ENCODE measurements around the gene DUSP12.
"Not testable (repeated sequence)": the region's sequence is repeated elsewhere in the genome, so short reads cannot be mapped to it uniquely, and the experiment has no call there.

DUSP12 gene

DNA sequence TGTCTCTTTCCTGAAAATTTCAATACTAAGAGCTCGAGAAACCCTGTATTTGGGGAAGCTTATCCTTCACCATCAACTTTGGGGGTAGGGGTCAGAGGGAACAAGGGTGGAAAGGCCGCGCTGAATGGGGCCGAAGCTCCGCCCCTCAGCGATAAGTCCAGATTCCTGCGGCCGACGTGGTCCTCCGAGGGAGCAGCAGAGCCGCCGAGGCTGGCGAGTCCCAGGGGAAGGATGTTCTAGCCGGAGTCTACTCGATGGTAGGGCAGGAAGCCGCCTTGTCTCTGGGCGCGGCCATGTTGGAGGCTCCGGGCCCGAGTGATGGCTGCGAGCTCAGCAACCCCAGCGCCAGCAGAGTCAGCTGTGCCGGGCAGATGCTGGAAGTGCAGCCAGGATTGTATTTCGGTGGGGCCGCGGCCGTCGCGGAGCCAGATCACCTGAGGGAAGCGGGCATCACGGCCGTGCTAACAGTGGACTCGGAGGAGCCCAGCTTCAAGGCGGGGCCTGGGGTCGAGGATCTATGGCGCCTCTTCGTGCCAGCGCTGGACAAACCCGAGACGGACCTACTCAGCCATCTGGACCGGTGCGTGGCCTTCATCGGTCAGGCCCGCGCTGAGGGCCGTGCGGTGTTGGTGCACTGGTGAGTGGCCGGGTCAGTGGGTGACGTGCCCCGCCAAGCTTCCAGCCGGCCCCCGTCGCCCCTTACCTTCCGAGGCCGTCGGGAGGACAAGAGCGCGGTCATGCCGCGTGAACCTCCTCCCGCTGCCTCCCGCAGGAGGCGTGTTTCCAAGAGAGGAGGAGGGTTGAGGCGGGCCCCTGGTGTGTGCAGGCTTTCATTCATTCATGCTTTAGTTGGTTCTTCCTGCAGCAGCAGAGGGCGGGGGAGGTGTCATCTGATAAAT lies at the start of gene DUSP12:
Gene DUSP12 (plus strand): TSS at position 278 of the 899 bp plus-strand sequence. CDS start 16 bp downstream, at position 294.
- peak; percentile 91 for DNase-seq

- no peak for DNase-seq
Measured at GRCh38 chr1:161702250-161702649, 47.3 kb upstream of the DUSP12 start.

GRCh38 chr1:161705537-161705936 lies 44.0 kb upstream of the DUSP12 start:
- no peak for DNase-seq

- DNase-seq: no peak
Measured at GRCh38 chr1:161706113-161706481, 43.5 kb upstream of the DUSP12 start.

DNA sequence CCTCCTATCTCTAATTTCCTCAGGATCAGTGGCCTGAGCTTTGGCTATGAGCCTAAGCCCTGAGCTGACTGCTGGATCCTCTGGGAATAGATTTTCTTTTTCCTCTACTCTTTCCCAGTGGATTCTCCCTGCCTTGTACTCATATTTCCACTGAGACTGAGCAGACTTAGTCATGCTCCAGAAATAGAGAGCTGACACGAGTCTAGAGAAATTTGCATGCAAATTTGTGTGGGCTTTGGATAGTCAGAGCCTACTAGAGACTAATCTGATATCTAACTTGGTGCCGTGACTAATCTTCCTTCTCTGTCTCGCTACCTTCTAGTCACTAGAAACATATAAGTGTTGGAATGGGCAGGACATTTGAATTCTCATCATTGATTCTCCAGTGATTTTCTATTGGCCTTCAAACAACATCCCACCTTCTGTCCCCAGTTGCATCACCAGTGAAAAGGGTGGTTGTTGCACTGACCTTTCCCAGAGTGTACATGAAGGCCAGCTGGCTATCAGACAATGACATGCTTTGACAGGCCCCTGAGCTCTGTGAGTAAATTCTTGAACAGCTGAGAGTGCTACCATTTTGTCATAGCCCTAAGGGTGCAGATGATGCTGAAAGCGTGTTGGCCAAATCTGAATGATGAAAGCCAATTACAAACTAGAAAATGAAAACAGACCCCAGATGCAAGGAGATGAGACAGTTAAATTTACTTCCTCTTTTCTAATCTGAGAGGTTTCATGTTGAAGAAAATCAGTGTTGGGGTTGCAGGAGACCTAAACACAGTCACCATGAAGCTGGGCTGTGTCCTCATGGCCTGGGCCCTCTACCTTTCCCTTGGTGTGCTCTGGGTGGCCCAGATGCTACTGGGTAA lies 42.9 kb upstream of the DUSP12 start, which contains the start of gene FCRLA:
Gene FCRLA (plus strand): TSS at position 748 of the 866 bp plus-strand sequence. CDS start 36 bp downstream, at position 784.
- DNase-seq: no peak

- no peak for DNase-seq
Measured at GRCh38 chr1:161707503-161707902, 42.1 kb upstream of the DUSP12 start.

DNA sequence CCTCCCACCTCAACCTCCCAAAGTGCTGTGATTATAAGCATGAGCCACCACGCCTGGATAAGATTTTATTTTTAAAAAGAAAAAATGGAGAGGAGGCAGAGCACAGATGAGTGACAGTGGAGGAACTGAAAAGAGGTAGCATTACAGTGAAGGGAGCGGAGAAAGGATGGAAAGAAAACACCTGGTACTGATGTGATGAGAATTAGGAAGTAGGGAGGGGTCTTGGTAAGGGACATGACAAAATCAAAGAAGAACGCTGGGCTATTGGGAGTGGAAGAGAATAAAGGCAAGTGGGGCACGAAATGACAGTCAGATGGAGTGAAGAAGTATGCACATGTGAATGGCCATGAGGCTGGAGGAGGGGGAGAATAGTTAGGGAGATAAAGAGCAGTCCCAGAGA lies 40.2 kb upstream of the DUSP12 start:
- DNase-seq: no peak

- DNase-seq: no peak
Measured at GRCh38 chr1:161710560-161710959, 39.0 kb upstream of the DUSP12 start.

DNA sequence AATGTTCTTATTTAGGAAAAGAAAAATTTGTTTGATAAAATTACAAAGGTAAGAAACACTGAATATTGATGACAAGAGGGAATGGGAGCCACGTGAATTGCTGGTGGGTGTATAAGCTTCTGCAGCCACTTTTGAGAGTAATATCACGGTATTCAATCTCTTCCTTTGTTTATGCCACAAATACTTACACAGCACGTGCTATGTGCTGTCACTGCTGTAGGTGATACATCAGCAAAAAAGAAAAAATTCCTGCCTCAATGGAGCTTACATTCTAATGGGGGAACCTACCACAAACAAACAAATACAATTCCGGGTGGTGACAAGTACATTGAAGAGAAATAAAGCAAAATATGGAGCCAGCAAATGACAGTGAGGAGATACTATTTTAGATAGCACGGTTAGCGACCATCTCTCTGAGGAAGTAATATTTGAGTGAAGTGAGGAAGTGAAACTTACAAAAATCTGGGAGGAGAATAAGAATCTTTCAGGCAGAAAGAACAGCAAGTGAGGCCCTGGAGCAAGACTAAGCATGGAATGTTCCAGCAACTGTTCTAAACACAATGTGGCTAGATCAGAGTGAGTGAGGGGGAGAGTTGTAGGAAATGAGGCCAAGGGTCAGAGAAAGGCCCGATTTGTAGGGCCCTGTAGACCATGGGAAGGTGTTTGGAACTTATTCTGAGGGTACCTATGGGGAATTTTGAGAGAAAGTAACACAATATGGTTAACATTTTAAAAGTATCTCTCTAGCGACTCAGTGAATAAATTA lies 30.8 kb upstream of the DUSP12 start:
- no peak for DNase-seq

GRCh38 chr1:161719325-161719611 lies 30.3 kb upstream of the DUSP12 start:
- DNase-seq: no peak

GRCh38 chr1:161720422-161720821 lies 29.2 kb upstream of the DUSP12 start:
- no peak for DNase-seq

DNA sequence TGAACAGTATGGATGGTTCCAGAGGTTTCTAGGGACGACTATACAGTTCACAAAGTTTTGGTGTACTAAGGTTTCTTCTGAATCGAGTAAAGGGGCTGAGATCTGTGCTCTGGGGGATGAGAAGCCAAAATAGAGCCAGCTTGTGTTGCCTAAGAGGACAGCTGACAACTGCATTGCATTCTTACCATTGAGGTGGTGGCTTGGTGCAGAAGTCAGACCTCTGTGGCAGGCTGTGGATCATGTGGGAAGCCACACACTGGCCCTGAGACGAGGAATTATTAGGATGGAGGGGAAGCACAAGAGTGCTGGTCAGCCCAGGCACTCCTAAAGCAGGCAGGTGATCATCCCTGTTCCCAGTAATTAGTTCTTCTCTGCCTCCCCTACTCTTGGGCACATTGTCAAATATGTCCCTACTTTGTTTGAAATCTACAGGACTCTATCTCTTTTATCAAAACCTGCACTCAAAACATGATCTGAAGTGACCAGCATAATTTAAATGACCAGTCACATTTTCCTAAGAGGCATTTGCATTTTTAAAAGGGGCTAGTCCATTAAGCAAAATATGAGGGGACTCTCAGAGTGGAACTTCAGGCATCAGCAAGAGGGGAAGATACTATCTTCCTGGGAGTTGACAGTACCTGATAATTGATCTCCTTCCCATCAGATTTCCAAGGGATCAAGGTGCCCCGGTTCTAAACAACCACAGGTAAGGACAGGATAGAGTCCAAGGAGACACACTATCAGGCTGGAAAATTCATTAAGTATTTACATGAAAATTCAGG lies 28.4 kb upstream of the DUSP12 start, which contains the start of gene FCRLB:
Gene FCRLB (plus strand): TSS at position 589 of the 782 bp plus-strand sequence. CDS start 1,129 bp downstream, outside the sequence.
- DNase-seq: no peak

DNA sequence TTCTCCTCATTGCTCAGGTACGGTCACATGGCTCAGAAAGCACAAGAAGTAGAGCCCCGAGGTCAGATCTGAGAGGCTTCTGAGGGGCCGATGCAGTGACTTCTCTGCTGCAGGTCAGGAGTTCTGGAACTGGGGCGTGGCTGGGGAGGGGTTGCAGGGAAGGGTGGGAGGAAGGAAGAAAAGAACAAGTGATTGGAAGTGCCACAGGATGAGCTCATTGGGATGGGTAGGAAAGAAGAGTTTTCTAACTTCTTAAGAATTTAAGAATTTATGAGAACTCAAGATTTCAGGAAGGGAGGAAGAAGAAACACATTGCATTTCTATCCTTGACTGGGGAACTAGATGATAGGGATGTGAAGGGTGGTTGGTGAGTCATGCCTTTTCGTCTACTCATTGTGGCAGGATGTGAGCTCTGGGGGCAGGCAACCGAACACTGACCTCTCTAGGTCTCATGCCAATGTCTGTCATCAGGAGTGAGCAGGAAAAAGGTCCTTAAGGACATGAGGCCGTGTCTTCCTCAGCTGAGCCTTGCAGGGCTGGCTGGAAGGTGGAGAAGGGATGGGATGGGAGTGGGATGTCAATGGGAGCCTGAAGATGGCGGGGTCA lies 27.7 kb upstream of the DUSP12 start:
- DNase-seq: no peak

GRCh38 chr1:161722406-161722805 lies 27.2 kb upstream of the DUSP12 start:
- no peak for DNase-seq

GRCh38 chr1:161723459-161724141 lies 26.0 kb upstream of the DUSP12 start:
- no peak for DNase-seq

- not testable (repeated sequence) for DNase-seq
Measured at GRCh38 chr1:161725258-161725907, 24.2 kb upstream of the DUSP12 start.

GRCh38 chr1:161725908-161726472 lies 23.6 kb upstream of the DUSP12 start:
- peak; percentile 32 for DNase-seq

DNA sequence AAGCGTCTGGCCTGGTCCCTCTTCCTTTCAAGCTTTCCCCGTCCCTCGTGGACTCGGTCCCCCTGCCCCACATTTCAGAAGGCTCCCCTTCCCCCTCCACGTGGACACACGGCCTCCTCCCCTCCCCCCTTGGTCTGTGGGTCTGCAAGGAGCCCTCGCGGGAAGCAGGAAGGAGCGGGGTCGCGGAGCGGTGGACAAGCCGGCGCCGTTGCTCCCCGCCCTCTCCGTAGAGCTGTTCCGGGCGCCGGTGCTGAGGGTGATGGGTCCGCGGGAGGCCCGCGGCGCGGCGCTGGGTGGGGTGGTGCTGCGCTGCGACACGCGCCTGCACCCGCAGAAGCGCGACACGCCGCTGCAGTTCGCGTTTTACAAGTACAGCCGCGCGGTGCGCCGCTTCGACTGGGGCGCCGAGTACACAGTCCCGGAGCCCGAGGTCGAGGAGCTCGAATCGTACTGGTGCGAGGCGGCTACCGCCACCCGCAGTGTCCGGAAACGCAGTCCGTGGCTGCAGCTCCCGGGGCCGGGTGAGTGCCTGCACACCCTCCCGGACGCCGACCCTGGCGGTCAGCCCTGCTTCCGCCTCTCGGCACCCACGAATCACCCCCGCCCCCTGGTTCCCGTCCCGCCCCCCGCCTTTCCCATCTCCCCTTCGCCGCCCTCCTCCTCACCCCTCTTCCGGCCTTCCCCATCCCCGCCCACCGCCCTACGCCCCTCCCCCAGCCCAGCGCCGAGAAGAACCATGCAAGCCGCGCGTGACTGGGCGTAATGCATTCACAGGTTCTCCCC lies 22.9 kb upstream of the DUSP12 start:
- peak; percentile 78 for DNase-seq

DNA sequence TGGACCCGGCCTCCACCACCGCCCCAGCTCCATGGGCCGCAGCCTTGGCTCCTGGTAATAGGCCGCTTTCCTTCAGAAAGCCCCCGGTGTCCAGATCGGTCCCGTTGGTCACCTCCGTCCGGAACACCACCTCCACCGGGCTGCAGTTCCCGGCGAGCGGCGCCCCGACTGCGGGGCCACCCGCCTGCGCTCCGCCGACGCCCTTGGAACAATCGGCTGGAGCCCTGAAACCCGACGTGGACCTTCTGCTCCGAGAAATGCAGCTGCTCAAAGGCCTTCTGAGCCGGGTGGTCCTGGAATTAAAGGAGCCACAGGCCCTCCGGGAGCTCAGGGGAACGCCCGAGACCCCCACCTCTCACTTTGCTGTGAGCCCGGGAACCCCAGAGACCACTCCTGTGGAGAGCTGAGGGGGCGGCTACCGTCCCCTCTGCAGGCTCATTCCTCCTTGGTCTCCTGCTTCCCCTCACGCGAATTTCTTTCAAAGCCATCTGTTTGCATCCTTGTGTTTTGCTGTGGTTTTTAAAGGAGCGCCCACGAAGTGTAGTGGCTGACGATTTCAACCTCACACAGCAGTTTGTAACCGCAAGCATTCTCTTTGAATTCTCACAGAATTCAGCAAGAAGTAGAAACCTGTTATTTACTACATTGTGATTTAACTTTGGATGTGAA lies 22.2 kb upstream of the DUSP12 start:
- peak; percentile 64 for DNase-seq

Measured in CD4-positive, alpha-beta T cell treated with Interleukin-10 for 1 hour (primary cell).